Glomerular visceral epithelial cell (primary cell): ENCODE data around the gene SIN3B.
"Not testable (repeated sequence)": the region's sequence is repeated elsewhere in the genome, so short reads cannot be mapped to it uniquely, and the experiment has no call there.

Source experiments
- DNase-seq: peaks from one replicate; pipeline ENCODE4 v3.0.0-alpha.2; 2016; ENCODE audit errors: extremely low spot score

The SIN3B gene

GRCh38 chr19:16829010-16829821 lies at the start of gene SIN3B:
TSS of gene SIN3B (plus strand) at chr19:16829398. CDS start at chr19:16829421, 23 bp downstream.
- peak; percentile 93 for DNase-seq

- DNase-seq = peak; percentile 10
These were observed 49.5 kb upstream of the SIN3B start for GRCh38 chr19:16779539-16780163.

GRCh38 chr19:16782719-16783118 lies 46.5 kb upstream of the SIN3B start:
- DNase-seq = no peak

- no peak for DNase-seq
These were observed 40.7 kb upstream of the SIN3B start for GRCh38 chr19:16788479-16788878.

- no peak for DNase-seq
These were observed 40.0 kb upstream of the SIN3B start for GRCh38 chr19:16789238-16789637.

- no peak for DNase-seq
These were observed 39.1 kb upstream of the SIN3B start for GRCh38 chr19:16790051-16790450.

GRCh38 chr19:16791942-16792341 lies 37.3 kb upstream of the SIN3B start:
- DNase-seq = no peak

GRCh38 chr19:16794456-16795441 lies 34.4 kb upstream of the SIN3B start:
- DNase-seq = no peak

- no peak for DNase-seq
These were observed 33.5 kb upstream of the SIN3B start for GRCh38 chr19:16795731-16796130.

- no peak for DNase-seq
These were observed 31.3 kb upstream of the SIN3B start for GRCh38 chr19:16797876-16798275.

GRCh38 chr19:16798326-16798725 lies 30.9 kb upstream of the SIN3B start:
- DNase-seq = not testable (repeated sequence)

- DNase-seq = no peak
These were observed 29.5 kb upstream of the SIN3B start for GRCh38 chr19:16799740-16800139.

GRCh38 chr19:16801600-16802013 lies 27.6 kb upstream of the SIN3B start:
- peak; percentile 25 for DNase-seq

- DNase-seq = no peak
These were observed 25.0 kb upstream of the SIN3B start for GRCh38 chr19:16804176-16804575.

- DNase-seq = no peak
These were observed 21.5 kb upstream of the SIN3B start for GRCh38 chr19:16807549-16808284.

GRCh38 chr19:16814526-16815100 lies 14.6 kb upstream of the SIN3B start:
- no peak for DNase-seq

- no peak for DNase-seq
These were observed 9.1 kb upstream of the SIN3B start for GRCh38 chr19:16820056-16820455.

GRCh38 chr19:16821081-16821480 lies 8.1 kb upstream of the SIN3B start:
- no peak for DNase-seq

- DNase-seq = no peak
These were observed 6.5 kb upstream of the SIN3B start for GRCh38 chr19:16822648-16823047.

GRCh38 chr19:16824658-16825311 lies 4.4 kb upstream of the SIN3B start:
- peak; percentile 66 for DNase-seq
